CD4-positive, CD25-positive, alpha-beta regulatory T cell (primary cell): ENCODE results near the gene ELOB. TPM values are rescaled to one million over a fixed set of nuclear protein-coding genes. Genes with fewer than 3 reads are reported as not detected.

Experiments
- ATAC-seq, 2 donors: fragments of 150-1000 bp; cut with Tn5 transposase; one replicate each; pipeline ENCODE4 v1.10.0; 2021; ENCODE audit warnings: low read depth in 2 of 2, moderate number of reproducible peaks in 2 of 2, moderate library complexity in 1 of 2
- DNase-seq, 3 donors: peaks; one replicate each; pipeline versions ENCODE4 v3.0.0 to v3.0.0-alpha.2; 2012 to 2022; ENCODE audit warnings: mixed read lengths in 1 of 3
- H3K27ac ChIP-seq: one replicate; pipeline ENCODE4 v1.7.0; 2013; ENCODE audit warnings: mild to moderate bottlenecking, low read length; ENCODE audit not compliant: insufficient read depth, poor library complexity, severe bottlenecking
- H3K27me3 ChIP-seq: one replicate; pipeline ENCODE4 v1.7.0; 2013; ENCODE audit warnings: low read length; ENCODE audit not compliant: control insufficient read depth, insufficient read depth
- H3K36me3 ChIP-seq: one replicate; pipeline ENCODE4 v1.7.0; 2013; ENCODE audit warnings: mild to moderate bottlenecking, low read length, moderate library complexity; ENCODE audit not compliant: control insufficient read depth, insufficient read depth
- H3K4me1 ChIP-seq: 2 replicates; pipeline ENCODE4 v1.7.0; 2013; ENCODE audit warnings: mild to moderate bottlenecking, low read length; ENCODE audit not compliant: insufficient read depth, control insufficient read depth, poor library complexity, severe bottlenecking
- H3K4me3 ChIP-seq: one replicate; pipeline ENCODE4 v1.7.0; 2013; ENCODE audit warnings: low read depth, mild to moderate bottlenecking, low read length, moderate library complexity
- H3K9me3 ChIP-seq, 2 experiments: 1 replicate in 1 of 2; 2 replicates in 1 of 2; pipeline ENCODE4 v1.7.0; 2013; ENCODE audit warnings: low read length in 2 of 2, mild to moderate bottlenecking in 1 of 2, moderate library complexity in 1 of 2; ENCODE audit not compliant: control insufficient read depth in 2 of 2
- H3K27ac Mint-ChIP-seq, 3 donors: one replicate each; pipeline ENCODE4 v1.8.0; 2020 to 2022; ENCODE audit warnings: mild to moderate bottlenecking in 3 of 3, mixed read lengths in 3 of 3, moderate library complexity in 2 of 3
- H3K27me3 Mint-ChIP-seq: one replicate; pipeline ENCODE4 v1.8.0; 2022; ENCODE audit warnings: mild to moderate bottlenecking, mixed read lengths
- H3K36me3 Mint-ChIP-seq: one replicate; pipeline ENCODE4 v1.8.0; 2020; ENCODE audit warnings: mixed read lengths
- H3K4me1 Mint-ChIP-seq, 4 donors: one replicate each; pipeline ENCODE4 v1.8.0; 2020 to 2022; ENCODE audit warnings: mixed read lengths in 4 of 4, mild to moderate bottlenecking in 1 of 4
- H3K4me3 Mint-ChIP-seq, 4 donors: one replicate each; pipeline ENCODE4 v1.8.0; 2020 to 2022; ENCODE audit warnings: mild to moderate bottlenecking in 4 of 4, mixed read lengths in 4 of 4, moderate library complexity in 3 of 4
- H3K9me3 Mint-ChIP-seq, 7 donors: one replicate each; pipeline ENCODE4 v1.8.0; 2020 to 2022; ENCODE audit warnings: mixed read lengths in 7 of 7, mild to moderate bottlenecking in 3 of 7, moderate library complexity in 2 of 7
- polyA plus RNA-seq, 4 donors: library from polyadenylated mRNA; unstranded; fragments of 300-500 nt; fragmentation: Illumina TruSeq; gene quantifications; one replicate each; pipeline ENCODE4 v1.2.3, GENCODE V29; 2021
- total RNA-seq: library from RNA; stranded (reverse); gene quantifications from one replicate; pipeline ENCODE4 v1.2.3, GENCODE V29; 2022

Gene ELOB
- 96.5 TPM for total RNA-seq
- polyA plus RNA-seq: 100 to 1,000 TPM; 250 to 359 (median 297) TPM

DNA sequence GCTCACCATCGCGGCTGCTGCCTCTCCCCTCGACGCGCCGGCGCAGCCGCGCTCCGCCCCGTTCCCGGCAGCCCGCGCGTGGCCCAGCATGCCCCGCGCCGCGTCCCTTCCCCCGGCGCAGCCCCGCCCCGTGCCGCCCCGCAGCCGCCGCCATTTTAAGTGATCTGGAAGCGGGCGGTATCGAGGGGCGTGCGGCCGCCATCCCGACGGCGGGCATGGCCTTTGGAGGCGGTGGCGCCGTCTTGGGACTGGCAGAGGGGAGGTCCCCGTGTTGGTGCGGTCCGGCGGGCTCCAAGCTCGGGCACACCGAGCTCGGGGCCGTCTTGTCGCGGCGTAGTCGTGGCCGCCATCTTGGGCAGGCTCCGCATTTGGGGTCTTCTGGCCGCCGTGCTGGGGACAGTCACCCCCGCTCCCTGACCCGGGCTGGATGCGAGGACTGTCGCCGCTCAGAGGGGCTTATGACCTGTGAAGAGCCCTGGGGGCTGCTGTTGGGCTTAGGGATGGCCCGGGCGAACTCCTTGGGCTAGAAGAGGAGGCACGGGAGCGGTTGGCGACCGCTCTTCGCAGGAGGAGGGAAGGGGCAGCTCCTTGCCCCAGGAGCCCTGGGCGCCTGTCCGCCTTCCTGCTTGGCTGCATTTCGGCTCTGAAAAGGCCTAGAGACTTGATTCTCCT, at the start of gene ELOB:
ELOB (minus strand) TSS at position 50 of the 672 bp plus-strand sequence; CDS start at position 9, 41 bp downstream.
- ATAC-seq: peak; percentile 91 to 93
- H3K27me3 Mint-ChIP-seq: no peaks in the 10 kb centered on the region
- peaks cover 0 to 56% (median 23%) of the 10 kb centered on the region in 4 donors for H3K4me1 Mint-ChIP-seq

DNA sequence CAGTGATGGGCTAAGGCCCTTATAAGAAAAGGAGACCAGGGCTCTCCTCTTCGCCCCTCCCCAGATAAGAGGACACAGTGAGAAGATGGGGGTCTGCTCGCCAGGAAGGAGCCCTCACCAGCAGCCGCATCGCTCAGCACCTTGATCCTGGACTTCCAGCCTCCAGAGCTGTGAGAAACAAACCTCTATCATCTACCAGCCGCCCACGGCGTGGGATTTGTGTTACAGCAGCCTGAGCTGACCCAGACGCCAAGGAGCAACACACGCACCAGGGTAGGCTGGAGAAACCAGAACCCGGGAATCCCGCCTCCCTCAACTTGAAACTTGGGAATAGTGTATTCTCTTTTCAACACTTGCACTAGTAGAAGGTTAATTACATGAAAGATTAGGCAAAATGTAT, 48.8 kb upstream of the ELOB start:
- Histone ChIP-seq H3K27me3 (no peaks in the 10 kb centered on the region), H3K4me3 (no peak overlapping the region), H3K27ac (no peak overlapping the region), H3K36me3 (no peaks in the 10 kb centered on the region), H3K9me3 (no peaks in the 10 kb centered on the region), H3K4me1 (no peaks in the 10 kb centered on the region)
- H3K4me3 Mint-ChIP-seq: no peak overlapping the region
- no peak overlapping the region for H3K27ac Mint-ChIP-seq
- ATAC-seq: no peak
- H3K36me3 Mint-ChIP-seq: no peaks in the 10 kb centered on the region
- no peak for DNase-seq
- H3K9me3 Mint-ChIP-seq: peaks cover 0 to under 1% (median 0%) of the 10 kb centered on the region in 7 donors
- no peaks in the 10 kb centered on the region for H3K4me1 Mint-ChIP-seq
- H3K27me3 Mint-ChIP-seq: peaks cover 4% of the 10 kb centered on the region

More for the DNA sequence above, at the start of gene ELOB:
- peak within 1 kb of the TSS; percentile 97 for H3K27ac ChIP-seq
- H3K27ac Mint-ChIP-seq: peak within 1 kb of the TSS; percentile 98 to 99 (median 98)
- no peaks in the 10 kb centered on the region for H3K9me3 ChIP-seq
- peaks cover 20% of the 10 kb centered on the region for H3K36me3 ChIP-seq
- H3K36me3 Mint-ChIP-seq: peaks cover 8% of the 10 kb centered on the region
- H3K9me3 Mint-ChIP-seq: no peaks in the 10 kb centered on the region
- no peaks in the 10 kb centered on the region for H3K27me3 ChIP-seq
- DNase-seq: peak; percentile 85 to 90 (median 87)
- peak within 1 kb of the TSS; percentile 93 to 100 (median 97) for H3K4me3 Mint-ChIP-seq
- peaks cover 33% of the 10 kb centered on the region for H3K4me1 ChIP-seq
- peak within 1 kb of the TSS; percentile 84 for H3K4me3 ChIP-seq

DNA sequence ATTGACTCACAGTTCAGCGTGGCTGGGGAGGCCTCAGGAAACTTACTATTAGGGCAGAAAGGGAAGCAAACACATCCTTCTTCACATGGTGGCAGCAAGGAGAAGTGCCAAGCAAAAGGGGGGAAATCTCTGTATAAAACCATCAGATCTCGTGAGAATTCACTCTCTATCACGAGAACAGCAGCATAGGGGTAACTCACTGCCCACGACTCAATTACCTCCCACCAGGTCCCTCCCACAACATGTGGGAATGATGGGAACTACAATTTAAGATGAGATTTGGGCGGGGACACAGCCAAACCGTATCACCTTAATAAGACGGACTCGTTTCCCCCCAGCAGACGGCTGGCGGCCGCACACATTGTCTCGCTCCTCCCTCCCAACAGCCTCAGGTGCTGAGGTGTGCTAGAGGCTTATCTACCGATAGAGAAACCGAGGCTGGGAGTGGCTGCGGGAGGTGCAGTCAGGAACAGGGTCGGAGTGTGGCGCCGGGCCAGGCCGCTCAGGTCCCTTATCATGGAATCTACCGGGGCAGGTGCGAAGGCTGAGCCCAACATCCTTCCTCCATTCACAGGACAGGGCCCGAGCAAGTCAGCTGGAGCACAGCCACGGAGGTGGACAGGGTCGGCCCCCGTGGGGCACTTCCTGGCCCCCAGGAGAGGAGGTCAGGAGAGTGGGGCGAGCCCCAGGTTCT, 48.1 kb upstream of the ELOB start:
- Histone ChIP-seq H3K4me3 (no peak overlapping the region), H3K4me1 (no peaks in the 10 kb centered on the region), H3K27ac (no peak overlapping the region), H3K27me3 (no peaks in the 10 kb centered on the region), H3K9me3 (no peaks in the 10 kb centered on the region), H3K36me3 (no peaks in the 10 kb centered on the region)
- H3K4me3 Mint-ChIP-seq: no peak overlapping the region
- H3K27ac Mint-ChIP-seq: no peak overlapping the region
- ATAC-seq (no peak), DNase-seq (no peak)
- peaks cover 4% of the 10 kb centered on the region for H3K27me3 Mint-ChIP-seq
- H3K4me1 Mint-ChIP-seq: no peaks in the 10 kb centered on the region
- no peaks in the 10 kb centered on the region for H3K9me3 Mint-ChIP-seq
- no peaks in the 10 kb centered on the region for H3K36me3 Mint-ChIP-seq

DNA sequence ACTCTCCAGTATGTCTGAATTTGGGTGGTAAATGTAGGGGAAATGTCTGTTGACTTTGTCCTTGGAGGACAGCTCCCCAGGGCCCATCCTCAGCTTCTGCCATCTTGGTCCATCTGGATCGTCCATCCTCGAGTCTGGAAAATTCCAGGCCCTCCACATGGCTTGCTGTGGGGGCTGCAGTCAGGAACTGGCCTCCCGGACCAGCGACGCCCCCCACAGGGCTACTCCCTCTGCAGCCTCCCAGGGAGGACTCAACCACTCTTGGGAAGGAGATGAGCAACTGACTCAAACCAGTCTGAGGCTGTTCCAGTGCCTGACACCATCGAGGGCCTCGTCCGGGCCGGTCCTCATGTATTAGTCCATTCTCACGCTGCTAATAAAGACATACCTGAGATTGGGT, 47.5 kb upstream of the ELOB start:
- Histone ChIP-seq H3K27ac (no peak overlapping the region), H3K4me1 (no peaks in the 10 kb centered on the region), H3K27me3 (no peaks in the 10 kb centered on the region), H3K9me3 (no peaks in the 10 kb centered on the region), H3K36me3 (no peaks in the 10 kb centered on the region), H3K4me3 (no peak overlapping the region)
- DNase-seq: no peak
- no peaks in the 10 kb centered on the region for H3K9me3 Mint-ChIP-seq
- H3K36me3 Mint-ChIP-seq: no peaks in the 10 kb centered on the region
- no peaks in the 10 kb centered on the region for H3K4me1 Mint-ChIP-seq
- ATAC-seq: no peak
- no peak overlapping the region for H3K4me3 Mint-ChIP-seq
- no peak overlapping the region for H3K27ac Mint-ChIP-seq
- peaks cover 4% of the 10 kb centered on the region for H3K27me3 Mint-ChIP-seq

DNA sequence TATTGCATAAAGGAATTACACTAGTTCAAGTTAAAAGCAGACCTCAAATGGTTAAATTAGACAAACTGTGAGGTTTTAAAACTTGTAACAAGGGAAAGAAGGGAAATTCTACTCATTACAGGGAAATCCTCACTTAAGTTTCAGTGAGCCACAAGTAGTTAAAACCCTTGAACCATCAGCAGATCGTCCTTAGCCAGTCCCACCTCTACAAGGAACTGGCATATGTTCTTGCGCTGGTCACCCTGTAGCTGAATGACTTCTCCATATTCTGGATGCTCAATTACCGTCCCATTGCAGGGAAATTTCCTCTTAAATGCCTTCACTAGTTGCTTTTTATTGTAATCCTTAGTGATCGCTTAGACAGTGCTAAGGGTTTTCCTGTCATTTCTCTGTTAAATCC, 45.4 kb upstream of the ELOB start:
- Histone ChIP-seq H3K27me3 (no peaks in the 10 kb centered on the region), H3K4me1 (no peaks in the 10 kb centered on the region), H3K9me3 (no peaks in the 10 kb centered on the region), H3K27ac (no peak overlapping the region), H3K36me3 (no peaks in the 10 kb centered on the region), H3K4me3 (no peak overlapping the region)
- ATAC-seq: no peak
- no peak overlapping the region for H3K27ac Mint-ChIP-seq
- peaks cover 0 to 2% (median 0%) of the 10 kb centered on the region in 4 donors for H3K4me1 Mint-ChIP-seq
- no peak overlapping the region for H3K4me3 Mint-ChIP-seq
- no peaks in the 10 kb centered on the region for H3K27me3 Mint-ChIP-seq
- DNase-seq: no peak
- no peaks in the 10 kb centered on the region for H3K36me3 Mint-ChIP-seq
- no peaks in the 10 kb centered on the region for H3K9me3 Mint-ChIP-seq

DNA sequence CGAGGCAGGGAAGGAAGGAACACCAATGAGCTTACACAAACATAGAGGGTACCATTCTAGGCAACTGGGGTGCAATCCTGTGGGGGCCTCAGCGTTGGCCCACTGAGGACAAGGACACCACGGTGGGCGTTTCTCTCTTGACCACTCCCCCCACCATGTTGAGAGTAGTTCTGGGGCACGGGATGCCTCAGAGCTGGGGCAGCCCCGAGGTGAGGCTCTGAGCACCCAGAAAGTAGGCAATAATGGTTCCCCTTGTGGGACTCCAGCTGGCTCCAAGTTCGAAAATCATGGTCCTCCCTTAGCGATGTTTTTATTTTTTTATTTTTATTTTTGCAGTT, 45.0 kb upstream of the ELOB start:
- Histone ChIP-seq H3K4me3 (no peak overlapping the region), H3K4me1 (no peaks in the 10 kb centered on the region), H3K36me3 (no peaks in the 10 kb centered on the region), H3K27me3 (no peaks in the 10 kb centered on the region), H3K27ac (no peak overlapping the region), H3K9me3 (no peaks in the 10 kb centered on the region)
- H3K27me3 Mint-ChIP-seq: no peaks in the 10 kb centered on the region
- H3K4me1 Mint-ChIP-seq: peaks cover 0 to 2% (median 0%) of the 10 kb centered on the region in 4 donors
- DNase-seq (no peak), ATAC-seq (no peak)
- H3K27ac Mint-ChIP-seq: no peak overlapping the region
- no peak overlapping the region for H3K4me3 Mint-ChIP-seq
- H3K9me3 Mint-ChIP-seq: no peaks in the 10 kb centered on the region
- H3K36me3 Mint-ChIP-seq: no peaks in the 10 kb centered on the region

DNA sequence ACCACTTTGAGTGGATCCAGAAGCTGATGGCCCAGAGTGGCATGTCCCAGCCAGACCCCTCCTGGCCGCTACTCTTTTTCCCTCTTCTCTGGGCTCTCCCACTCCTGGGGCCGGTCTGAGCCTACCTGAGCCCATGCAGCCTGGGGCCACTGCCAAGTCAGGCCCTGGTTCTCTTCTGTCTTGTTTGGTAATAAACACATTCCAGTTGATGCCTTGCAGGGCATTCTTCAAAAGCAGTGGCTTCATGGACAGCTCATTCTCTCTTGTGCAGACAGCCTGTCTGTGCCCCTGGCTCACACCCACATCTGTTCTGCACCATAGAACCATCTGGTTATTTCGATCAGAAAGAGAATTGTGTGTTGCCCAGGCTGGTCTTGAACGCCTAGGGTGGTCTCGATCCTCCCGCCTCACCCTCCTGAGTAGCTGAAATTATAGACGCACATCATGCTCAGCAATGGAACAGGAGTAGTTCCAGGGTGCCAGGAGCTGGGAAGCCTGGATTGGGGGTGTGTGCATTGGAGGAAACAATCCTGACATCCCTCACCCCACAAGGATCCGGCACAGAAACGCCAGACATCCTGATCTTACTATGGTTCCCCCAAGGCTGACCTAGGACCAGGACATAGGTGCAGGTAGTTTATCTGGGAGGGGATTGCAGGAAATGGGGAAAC, 44.5 kb upstream of the ELOB start:
- H3K4me1 Mint-ChIP-seq: peaks cover 0 to 2% (median 0%) of the 10 kb centered on the region in 4 donors
- ATAC-seq (no peak), DNase-seq (no peak)
- H3K27me3 Mint-ChIP-seq: no peaks in the 10 kb centered on the region
- Histone ChIP-seq H3K27ac (no peak overlapping the region), H3K4me1 (no peaks in the 10 kb centered on the region), H3K9me3 (no peaks in the 10 kb centered on the region), H3K36me3 (no peaks in the 10 kb centered on the region), H3K27me3 (no peaks in the 10 kb centered on the region), H3K4me3 (no peak overlapping the region)
- no peak overlapping the region for H3K4me3 Mint-ChIP-seq
- no peaks in the 10 kb centered on the region for H3K36me3 Mint-ChIP-seq
- H3K9me3 Mint-ChIP-seq: no peaks in the 10 kb centered on the region
- no peak overlapping the region for H3K27ac Mint-ChIP-seq
